Kasumi-1 (cell line): ENCODE data around the gene NUMB.
"Not testable (repeated sequence)": the region's sequence is repeated elsewhere in the genome, so short reads cannot be mapped to it uniquely, and the experiment has no call there.

Source experiments
- DNase-seq, 2 experiments: peaks; one replicate each; lab custom pipeline; 2025; lab: John Stamatoyannopoulos, UW

NUMB gene

GRCh38 chr14:73465823-73466532 lies 7.6 kb upstream of the NUMB start:
- peak; percentile 45 to 71 for DNase-seq

- peak; percentile 97 for DNase-seq
Measured at GRCh38 chr14:73463411-73463810, 5.1 kb upstream of the NUMB start.

GRCh38 chr14:73462815-73463214 lies 4.5 kb upstream of the NUMB start:
- no peak for DNase-seq

- no peak for DNase-seq
Measured at GRCh38 chr14:73462048-73462715, 3.8 kb upstream of the NUMB start.

DNA sequence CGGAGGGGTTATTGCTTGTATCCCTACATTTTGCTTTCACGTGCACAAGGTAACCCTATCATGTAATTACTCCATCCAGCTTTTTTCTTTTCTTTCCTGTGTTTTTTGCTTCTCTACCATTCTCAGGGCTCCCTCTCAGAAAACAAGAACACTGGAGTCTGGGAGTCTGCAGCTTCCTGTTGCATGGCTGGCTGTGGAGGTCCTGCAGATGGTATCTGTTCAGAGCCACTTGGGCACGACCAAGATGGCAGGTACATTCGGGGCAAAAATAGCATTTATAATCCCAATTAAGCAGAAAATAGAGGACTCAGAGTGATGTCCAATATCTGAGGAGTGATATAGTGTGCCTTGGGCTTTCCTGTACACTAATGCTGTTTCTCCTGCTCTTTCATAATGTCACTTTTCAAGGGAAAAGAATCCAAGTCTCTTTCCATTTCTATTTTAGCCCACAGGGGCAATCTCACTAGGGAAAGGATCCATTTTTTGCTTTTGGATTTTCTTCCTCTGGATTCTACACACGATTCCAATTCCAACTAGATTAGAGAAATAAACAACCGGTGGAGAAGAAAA lies 3.2 kb upstream of the NUMB start:
- no peak for DNase-seq

DNA sequence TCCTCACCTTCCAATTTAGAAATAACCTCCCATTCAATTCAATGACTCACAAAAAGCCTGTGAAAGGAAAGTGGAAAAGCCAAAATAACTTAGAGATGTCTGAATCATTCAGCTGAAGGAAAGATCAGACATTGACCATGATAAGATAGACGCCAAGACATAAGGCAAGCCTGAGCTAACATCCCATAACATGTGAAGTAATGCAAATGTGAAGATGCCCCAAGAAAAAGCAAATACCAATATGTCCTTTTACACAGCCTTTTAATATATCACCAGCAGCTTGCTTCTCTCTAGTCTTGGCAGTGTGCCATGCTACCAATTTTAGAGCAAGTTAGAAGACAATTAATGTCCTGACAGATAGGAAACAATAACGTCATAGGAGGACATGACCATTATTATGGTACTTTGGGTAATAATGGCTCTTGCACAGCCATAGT lies 2.4 kb upstream of the NUMB start:
- DNase-seq: no peak

GRCh38 chr14:73459959-73460358 lies 1.6 kb upstream of the NUMB start:
- DNase-seq: no peak

GRCh38 chr14:73457924-73458182 lies 493 bp downstream of the NUMB start:
- DNase-seq: no peak

- DNase-seq: peak; percentile 26 to 69
Measured at GRCh38 chr14:73457041-73457923, 1.1 kb downstream of the NUMB start.

DNA sequence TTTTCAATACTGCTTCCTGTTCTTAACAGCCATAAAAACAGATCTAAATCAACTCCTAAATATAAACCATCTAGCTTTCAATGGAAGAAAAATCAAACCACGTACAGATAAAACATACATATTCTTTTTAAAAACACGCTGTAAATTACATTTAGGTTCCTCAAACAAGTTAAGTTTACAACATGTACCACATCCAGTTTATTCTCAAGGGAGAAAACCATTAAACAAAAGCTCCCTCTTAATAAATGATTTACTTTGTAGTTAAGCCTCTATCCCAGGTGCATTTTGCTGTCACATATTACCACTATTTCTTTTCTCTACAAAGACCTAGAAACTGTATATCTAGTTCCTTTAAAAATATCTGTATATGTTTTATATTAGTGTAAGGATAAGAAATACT lies 3.1 kb downstream of the NUMB start:
- DNase-seq: no peak

GRCh38 chr14:73452341-73453186 lies 5.8 kb downstream of the NUMB start:
- peak; percentile 76 to 78 for DNase-seq

DNA sequence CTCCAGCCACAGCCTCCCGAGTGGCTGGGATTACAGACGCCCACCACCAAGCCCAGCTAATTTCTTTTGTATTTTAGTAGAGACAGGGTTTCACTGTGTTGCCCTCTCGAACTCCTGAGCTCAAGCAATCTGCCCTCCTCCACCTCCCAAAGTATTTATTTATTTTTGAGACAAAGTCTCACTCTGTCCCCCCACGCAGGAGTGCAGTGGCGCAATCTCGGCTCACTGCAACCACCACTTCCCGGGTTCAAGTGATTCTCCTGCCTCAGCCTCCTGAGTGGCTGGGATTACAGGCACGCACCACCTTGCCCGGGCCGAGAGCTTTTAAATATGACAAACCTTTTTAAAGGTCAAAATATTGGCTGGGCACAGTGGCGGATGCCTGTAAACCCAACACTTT lies 14.6 kb downstream of the NUMB start:
- no peak for DNase-seq

DNA sequence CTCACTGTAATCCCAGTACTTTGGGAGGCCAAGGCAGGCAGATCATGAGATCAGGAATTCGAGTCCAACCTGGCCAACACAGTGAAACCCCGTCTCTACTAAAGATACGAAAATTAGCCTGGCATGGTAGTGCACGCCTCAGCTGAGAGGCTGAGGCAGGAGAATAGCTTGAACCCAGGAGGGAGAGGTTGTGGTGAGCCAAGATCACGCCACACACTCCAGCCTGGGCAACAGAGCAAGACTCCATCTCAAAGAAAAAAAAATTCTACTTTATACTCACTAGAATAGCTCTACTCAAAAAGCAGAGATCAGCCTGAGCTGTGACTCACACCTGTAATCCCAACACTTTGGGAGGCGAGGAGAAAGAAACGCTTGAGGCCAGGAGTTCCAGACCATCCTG lies 17.1 kb downstream of the NUMB start:
- no peak for DNase-seq

- no peak for DNase-seq
Measured at GRCh38 chr14:73438993-73439392, 19.4 kb downstream of the NUMB start.

GRCh38 chr14:73437206-73437605 lies 21.1 kb downstream of the NUMB start:
- no peak for DNase-seq

GRCh38 chr14:73432124-73432523 lies 26.2 kb downstream of the NUMB start:
- no peak for DNase-seq

DNA sequence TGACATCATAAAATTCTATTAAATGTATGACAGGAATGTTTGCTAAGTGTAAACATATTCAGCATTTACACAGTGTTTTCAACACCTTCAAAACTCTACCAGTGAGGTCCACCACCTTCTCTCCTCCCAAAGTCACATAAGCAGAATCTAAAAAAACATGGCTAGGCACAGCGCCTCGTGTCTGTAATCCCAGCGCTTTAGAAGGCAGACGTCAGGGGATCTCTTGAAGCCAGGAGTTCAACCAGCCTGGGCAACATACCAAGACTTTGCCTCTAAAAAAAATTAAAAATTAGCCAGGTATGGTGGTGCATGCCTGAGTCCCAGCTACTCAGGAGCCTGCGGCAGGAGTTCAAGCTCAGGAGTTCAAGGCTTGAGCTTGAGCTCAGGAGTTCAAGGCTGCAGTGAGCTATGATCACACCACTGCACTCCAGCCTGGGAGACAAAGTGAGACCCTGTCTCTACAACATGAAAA lies 30.0 kb downstream of the NUMB start:
- no peak for DNase-seq

GRCh38 chr14:73427516-73428264 lies 30.7 kb downstream of the NUMB start:
- no peak for DNase-seq

DNA sequence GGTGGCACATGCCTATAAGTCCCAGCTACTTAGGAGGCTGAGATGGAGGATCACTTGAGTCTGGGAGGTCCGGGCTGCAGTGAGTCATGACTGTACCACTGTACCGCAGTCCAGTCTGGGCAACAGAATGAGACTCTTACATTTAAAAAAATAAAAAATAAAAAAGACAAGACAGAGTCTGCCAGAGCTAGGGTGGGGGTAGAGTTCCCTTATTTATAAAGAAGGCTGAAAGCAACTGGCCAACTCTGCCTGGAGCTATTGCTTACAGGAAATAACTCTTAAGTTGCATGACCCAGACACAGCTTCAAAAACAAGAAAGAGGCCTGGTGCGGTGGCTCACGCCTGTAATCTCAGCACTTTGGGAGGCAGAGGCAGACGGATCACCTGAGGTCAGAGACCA lies 31.5 kb downstream of the NUMB start:
- no peak for DNase-seq

DNA sequence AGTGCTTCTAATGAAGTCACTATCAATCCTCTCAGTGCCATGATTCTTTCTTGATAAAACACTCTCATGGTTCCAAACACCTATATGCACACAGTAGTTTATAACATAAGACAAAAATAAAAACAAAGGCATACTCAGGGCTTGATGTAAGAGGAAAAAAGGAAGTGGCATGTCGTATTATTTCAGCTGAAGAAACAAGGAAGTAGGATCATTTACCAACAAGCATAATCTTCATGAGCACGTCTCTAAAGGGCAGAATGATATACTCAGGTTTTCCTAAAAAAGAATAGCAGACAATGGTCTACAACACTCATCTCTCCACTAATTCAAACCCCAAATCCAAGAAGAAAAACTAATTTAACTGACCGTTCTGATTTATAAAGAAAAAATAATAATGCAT lies 33.9 kb downstream of the NUMB start:
- peak; percentile 82 to 90 for DNase-seq

- DNase-seq: not testable (repeated sequence)
Measured at GRCh38 chr14:73423092-73423491, 35.3 kb downstream of the NUMB start.
